ENCODE measurements around the gene C10orf90. TPM values are rescaled to one million over a fixed set of nuclear protein-coding genes. Genes with fewer than 3 reads are reported as not detected.

Gene C10orf90
- total RNA-seq, 1 donor from 2014 or later, result 0.89 TPM

GRCh38 chr10:126481181-126481580 lies 189.3 kb downstream of the C10orf90 start:
- Mint-ChIP-seq H3K4me3 (no peak overlapping the region), H3K27ac (ENCODE audit: unreplicated experiment) (no peak overlapping the region), H3K27me3 (ENCODE audit: low read depth) (no peaks in the 10 kb centered on the region), H3K4me1 (peaks cover 12% of the 10 kb centered on the region), H3K36me3 (ENCODE audit: low read depth) (no peaks in the 10 kb centered on the region), H3K9me3 (peaks cover 6% of the 10 kb centered on the region)
- no peak for TF ChIP-seq CTCF (conservative IDR thresholded peaks at IDR 0.05)
- DNase-seq (ENCODE audit: low read depth, low spot score), result no peak

- Mint-ChIP-seq H3K27ac (ENCODE audit: unreplicated experiment) (no peak overlapping the region), H3K4me3 (no peak overlapping the region), H3K36me3 (ENCODE audit: low read depth) (no peaks in the 10 kb centered on the region), H3K9me3 (peaks cover 6% of the 10 kb centered on the region), H3K27me3 (ENCODE audit: low read depth) (no peaks in the 10 kb centered on the region), H3K4me1 (peaks cover 16% of the 10 kb centered on the region)
- TF ChIP-seq CTCF (conservative IDR thresholded peaks at IDR 0.05), result no peak
- no peak for DNase-seq (ENCODE audit: low read depth, low spot score)
Observed at GRCh38 chr10:126480648-126481047, 189.8 kb downstream of the C10orf90 start.

- peak overlapping the region; percentile 31 for H3K27ac Mint-ChIP-seq (ENCODE audit: unreplicated experiment)
- peaks cover 16% of the 10 kb centered on the region for H3K4me1 Mint-ChIP-seq
- no peak overlapping the region for H3K4me3 Mint-ChIP-seq
- H3K9me3 Mint-ChIP-seq, result peaks cover 6% of the 10 kb centered on the region
- H3K27me3 Mint-ChIP-seq (ENCODE audit: low read depth), result no peaks in the 10 kb centered on the region
- TF ChIP-seq CTCF (conservative IDR thresholded peaks at IDR 0.05), result no peak
- DNase-seq (ENCODE audit: low read depth, low spot score), result no peak
- no peaks in the 10 kb centered on the region for H3K36me3 Mint-ChIP-seq (ENCODE audit: low read depth)
Observed at GRCh38 chr10:126479280-126479895, 191.1 kb downstream of the C10orf90 start.

GRCh38 chr10:126478546-126478945 lies 191.9 kb downstream of the C10orf90 start:
- Mint-ChIP-seq H3K27ac (ENCODE audit: unreplicated experiment) (no peak overlapping the region), H3K36me3 (ENCODE audit: low read depth) (no peaks in the 10 kb centered on the region), H3K27me3 (ENCODE audit: low read depth) (no peaks in the 10 kb centered on the region), H3K4me1 (peaks cover 16% of the 10 kb centered on the region), H3K9me3 (peaks cover 6% of the 10 kb centered on the region), H3K4me3 (no peak overlapping the region)
- no peak for TF ChIP-seq CTCF (conservative IDR thresholded peaks at IDR 0.05)
- no peak for DNase-seq (ENCODE audit: low read depth, low spot score)

- H3K4me1 Mint-ChIP-seq, result peaks cover 19% of the 10 kb centered on the region
- no peak overlapping the region for H3K4me3 Mint-ChIP-seq
- H3K36me3 Mint-ChIP-seq (ENCODE audit: low read depth), result no peaks in the 10 kb centered on the region
- DNase-seq (ENCODE audit: low read depth, low spot score), result no peak
- peak overlapping the region; percentile 13 for H3K27ac Mint-ChIP-seq (ENCODE audit: unreplicated experiment)
- no peak for TF ChIP-seq CTCF (conservative IDR thresholded peaks at IDR 0.05)
- H3K27me3 Mint-ChIP-seq (ENCODE audit: low read depth), result no peaks in the 10 kb centered on the region
- no peaks in the 10 kb centered on the region for H3K9me3 Mint-ChIP-seq
Observed at GRCh38 chr10:126476246-126476645, 194.2 kb downstream of the C10orf90 start.

Measured in neural crest cell (in vitro differentiated cells).